Left ventricle myocardium inferior (tissue), 1 donor: ENCODE results near the gene BCAR1. TPM values are rescaled to one million over a fixed set of nuclear protein-coding genes. Genes with fewer than 3 reads are reported as not detected.
A peak's percentile ranks its signal among the peaks of the same experiment; 100 is the strongest.
"Not testable (repeated sequence)": the region's sequence is repeated elsewhere in the genome, so short reads cannot be mapped to it uniquely, and the experiment has no call there.

ENCODE experiments used
- DNase-seq: peaks from one replicate; pipeline ENCODE4 v3.0.0-alpha.2; 2020
- H3K27ac ChIP-seq: fragments of 200-600 bp; replicated peaks from 2 replicates; pipeline ENCODE4 v1.8.0; 2021
- H3K27me3 ChIP-seq: fragments of 200-600 bp; 2 replicates; pipeline ENCODE4 v1.8.0; 2021; ENCODE audit warnings: low read depth
- H3K36me3 ChIP-seq: fragments of 200-600 bp; 2 replicates; pipeline ENCODE4 v1.8.0; 2021
- H3K4me1 ChIP-seq: fragments of 200-600 bp; 2 replicates; pipeline ENCODE4 v1.8.0; 2021
- H3K4me3 ChIP-seq: fragments of 200-600 bp; 2 replicates; pipeline ENCODE4 v1.8.0; 2021; ENCODE audit warnings: mild to moderate bottlenecking, moderate library complexity
- H3K9me3 ChIP-seq: fragments of 200-600 bp; replicated peaks from 2 replicates; pipeline ENCODE4 v1.8.0; 2021
- intact Hi-C: fragments of 100-400 bp; cut with micrococcal nuclease; formaldehyde crosslinking; loops from one replicate; pipeline ENCODE4 v1.11.0; 2022
- total RNA-seq: library from RNA; stranded (reverse); fragmentation: NEBNext Ultra II Directional; extraction: Animal tissue kit (Norgen Biotek cat#: 25700); gene quantifications from one replicate; pipeline ENCODE4 v1.2.1, GENCODE V29; 2021
- TF ChIP-seq, protein P1 (sequence below): fragments of 200-600 bp; IDR thresholded peaks from 2 replicates; pipeline ENCODE4 v1.8.0; 2021; ENCODE audit warnings: antibody characterized with exemption, mild to moderate bottlenecking, borderline replicate concordance
- donor health status: DM: no; HTN: yes; CAD: no; lungs with severe emphysema.

The BCAR1 gene
- total RNA-seq, 1 donor from 2014 or later = 82.8 TPM

- Histone ChIP-seq H3K4me3 (no peak overlapping the region), H3K9me3 (no peaks in the 10 kb centered on the region), H3K27ac (no peak overlapping the region), H3K36me3 (no peaks in the 10 kb centered on the region), H3K27me3 (no peaks in the 10 kb centered on the region), H3K4me1 (no peaks in the 10 kb centered on the region)
- TF ChIP-seq, protein P1, sequence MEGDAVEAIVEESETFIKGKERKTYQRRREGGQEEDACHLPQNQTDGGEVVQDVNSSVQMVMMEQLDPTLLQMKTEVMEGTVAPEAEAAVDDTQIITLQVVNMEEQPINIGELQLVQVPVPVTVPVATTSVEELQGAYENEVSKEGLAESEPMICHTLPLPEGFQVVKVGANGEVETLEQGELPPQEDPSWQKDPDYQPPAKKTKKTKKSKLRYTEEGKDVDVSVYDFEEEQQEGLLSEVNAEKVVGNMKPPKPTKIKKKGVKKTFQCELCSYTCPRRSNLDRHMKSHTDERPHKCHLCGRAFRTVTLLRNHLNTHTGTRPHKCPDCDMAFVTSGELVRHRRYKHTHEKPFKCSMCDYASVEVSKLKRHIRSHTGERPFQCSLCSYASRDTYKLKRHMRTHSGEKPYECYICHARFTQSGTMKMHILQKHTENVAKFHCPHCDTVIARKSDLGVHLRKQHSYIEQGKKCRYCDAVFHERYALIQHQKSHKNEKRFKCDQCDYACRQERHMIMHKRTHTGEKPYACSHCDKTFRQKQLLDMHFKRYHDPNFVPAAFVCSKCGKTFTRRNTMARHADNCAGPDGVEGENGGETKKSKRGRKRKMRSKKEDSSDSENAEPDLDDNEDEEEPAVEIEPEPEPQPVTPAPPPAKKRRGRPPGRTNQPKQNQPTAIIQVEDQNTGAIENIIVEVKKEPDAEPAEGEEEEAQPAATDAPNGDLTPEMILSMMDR = no peak
- DNase-seq = no peak
- intact Hi-C loops = no loop called here
These were observed 27.9 kb upstream of the BCAR1 start for GRCh38 chr16:75279305-75279704.

GRCh38 chr16:75273054-75273925 is 21.9 kb upstream of the BCAR1 start:
- peaks cover 14% of the 10 kb centered on the region for H3K4me1 ChIP-seq

DNA sequence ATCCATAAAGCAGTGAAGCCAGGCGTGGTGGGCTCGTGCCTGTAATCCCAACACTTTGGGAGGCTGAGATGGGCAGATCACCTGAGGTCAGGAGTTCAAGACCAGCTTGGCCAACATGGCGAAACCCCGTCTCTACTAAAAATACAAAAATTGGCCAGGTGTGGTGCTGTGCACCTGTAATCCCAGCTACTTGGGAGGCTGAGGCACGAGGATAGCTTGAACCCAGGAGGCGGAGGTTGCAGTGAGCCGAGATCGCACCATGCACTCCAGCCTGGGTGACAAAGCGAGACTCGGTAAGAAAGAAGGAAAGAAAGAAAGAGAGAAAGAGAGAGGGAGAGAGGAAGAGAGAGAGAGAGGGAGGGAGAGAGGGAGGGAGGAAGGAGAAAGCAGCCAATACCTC is 21.2 kb upstream of the BCAR1 start:
- H3K27ac ChIP-seq, H3K9me3 ChIP-seq, H3K4me3 ChIP-seq, intact Hi-C loops, H3K36me3 ChIP-seq, H3K27me3 ChIP-seq, DNase-seq: not testable (repeated sequence)
- H3K4me1 ChIP-seq = peaks cover 21% of the 10 kb centered on the region

More at GRCh38 chr16:75273054-75273925, 21.9 kb upstream of the BCAR1 start:
- H3K27ac ChIP-seq = no peak overlapping the region
- H3K27me3 ChIP-seq = no peaks in the 10 kb centered on the region
- DNase-seq = no peak
- no peaks in the 10 kb centered on the region for H3K9me3 ChIP-seq
- H3K36me3 ChIP-seq = no peaks in the 10 kb centered on the region
- TF ChIP-seq, protein P1 = no peak
- H3K4me3 ChIP-seq = no peak overlapping the region
- intact Hi-C loops = no loop called here

DNA sequence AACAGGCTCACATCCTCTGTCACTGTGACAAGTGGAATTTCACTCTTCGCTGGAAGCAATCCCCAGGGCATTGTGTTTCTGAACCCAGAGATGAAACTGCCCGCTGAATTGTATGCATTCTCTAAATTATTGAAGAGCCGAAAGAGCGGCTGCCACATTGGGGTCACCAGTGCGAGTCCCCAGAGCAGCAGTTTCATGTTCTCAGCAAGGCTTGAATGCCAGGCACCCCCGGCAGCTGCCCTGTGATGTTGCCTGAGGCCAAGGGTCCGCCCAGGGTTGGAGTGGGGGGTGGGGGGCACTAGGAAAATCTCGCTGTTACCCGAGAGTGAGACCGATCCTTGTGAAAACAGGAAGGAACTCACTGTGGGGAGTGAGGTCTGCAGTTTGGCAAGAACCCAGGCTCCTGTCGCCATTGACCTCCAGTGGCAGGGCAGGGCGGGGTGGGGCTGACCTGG is 20.7 kb upstream of the BCAR1 start:
- Histone ChIP-seq H3K4me1 (peaks cover 26% of the 10 kb centered on the region), H3K36me3 (no peaks in the 10 kb centered on the region), H3K27ac (peak overlapping the region; percentile 6), H3K4me3 (no peak overlapping the region), H3K27me3 (no peaks in the 10 kb centered on the region), H3K9me3 (no peaks in the 10 kb centered on the region)
- TF ChIP-seq, protein P1 = no peak
- DNase-seq = no peak
- intact Hi-C loops = no loop called here

DNA sequence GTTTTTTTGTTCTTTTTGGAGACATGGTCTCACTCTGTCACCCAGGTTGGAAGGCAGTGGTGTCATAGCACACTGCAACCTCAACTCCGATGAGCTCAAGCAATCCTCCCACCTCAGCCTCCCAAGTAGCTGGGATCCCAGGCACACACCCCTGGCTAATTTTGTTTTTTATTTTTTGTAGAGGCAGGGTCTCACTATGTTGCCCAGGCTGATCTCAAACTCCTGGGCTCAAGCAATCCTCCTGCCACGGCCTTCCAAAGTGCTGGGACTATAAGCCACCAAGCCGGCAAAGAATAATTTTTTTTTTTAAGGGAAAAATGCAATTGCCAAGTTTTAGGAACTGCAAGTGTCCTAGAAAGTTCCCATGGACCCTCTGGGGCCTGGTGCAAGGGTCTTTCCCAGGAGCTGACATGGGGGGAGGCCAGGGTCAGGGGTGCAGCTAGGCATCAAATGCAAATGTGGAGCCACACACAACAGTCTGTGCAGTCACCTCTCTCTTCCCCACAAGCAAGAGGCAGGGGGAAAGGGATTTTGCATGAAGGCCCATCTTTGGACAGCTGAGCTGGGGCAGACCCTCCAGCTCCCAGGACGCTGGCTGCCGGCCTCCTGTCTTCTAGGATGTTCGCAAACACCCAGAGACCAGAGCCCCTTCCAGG is 20.1 kb upstream of the BCAR1 start:
- TF ChIP-seq, protein P1 = no peak
- DNase-seq = no peak
- H3K27ac ChIP-seq = peak overlapping the region; percentile 6
- no peaks in the 10 kb centered on the region for H3K27me3 ChIP-seq
- H3K9me3 ChIP-seq = no peaks in the 10 kb centered on the region
- intact Hi-C loops = no loop called here
- no peaks in the 10 kb centered on the region for H3K36me3 ChIP-seq
- peaks cover 31% of the 10 kb centered on the region for H3K4me1 ChIP-seq
- no peak overlapping the region for H3K4me3 ChIP-seq

DNA sequence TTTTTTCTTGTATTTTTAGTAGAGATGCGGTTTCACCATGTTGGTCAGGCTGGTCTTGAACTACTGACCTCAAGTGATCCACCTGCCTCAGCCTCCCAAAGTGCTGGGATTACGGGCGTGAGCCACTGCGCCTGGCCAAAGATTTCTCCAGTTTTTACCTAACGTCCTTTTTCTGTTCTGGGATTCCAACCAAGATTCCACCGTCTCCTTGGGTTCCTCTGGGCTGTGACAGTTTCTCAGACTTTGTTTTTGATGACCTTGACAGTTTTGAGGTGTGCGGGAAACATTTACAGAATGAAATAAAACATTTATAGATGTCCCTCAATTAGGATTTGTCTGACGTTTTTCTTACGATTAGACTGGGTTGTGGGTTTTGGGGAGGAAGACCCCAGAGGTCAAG is 17.9 kb upstream of the BCAR1 start:
- H3K27me3 ChIP-seq, H3K9me3 ChIP-seq, intact Hi-C loops, H3K4me3 ChIP-seq, DNase-seq, H3K36me3 ChIP-seq, H3K27ac ChIP-seq: not testable (repeated sequence)
- peaks cover 51% of the 10 kb centered on the region for H3K4me1 ChIP-seq
